ENCODE data around the gene IREB2.
"Not testable (repeated sequence)": the region's sequence is repeated elsewhere in the genome, so short reads cannot be mapped to it uniquely, and the experiment has no call there.

GRCh38 chr15:78404796-78405195 is 33.2 kb upstream of the IREB2 start:
- TF ChIP-seq CTCF (conservative IDR thresholded peaks at IDR 0.05; ENCODE audit: low read depth, low read length); EZH2phosphoT487 (IDR thresholded peaks at IDR 0.05; ENCODE audit: borderline replicate concordance, low read length): not testable (repeated sequence)
